Endothelial cell of umbilical vein (primary cell): ENCODE data around the gene SFXN2. TPM values are rescaled to one million over a fixed set of nuclear protein-coding genes. Genes with fewer than 3 reads are reported as not detected.

Experiments used
- BruUV-seq: library from RNA; stranded (reverse); fragments of 400-500 nt; replicated peaks from 2 replicates; lab custom pipeline; 2021; lab: Mats Ljungman, UMichigan
- CTCF ChIA-PET: fragments of 300-600, 350-600 bp; sonication (Branson Sonifier 250); formaldehyde crosslinking; loops from one replicate; lab custom pipeline; 2021; ENCODE audit warnings: antibody characterized with exemption, inconsistent platforms; lab: Charles Lee
- POLR2A ChIA-PET: fragments of 300-600, 350-600 bp; sonication (Branson Sonifier 250); formaldehyde crosslinking; loops from one replicate; lab custom pipeline; 2021; ENCODE audit warnings: antibody characterized with exemption, inconsistent platforms; lab: Charles Lee
- DNase-seq: peaks from one replicate; pipeline ENCODE4 v3.0.0-alpha.2; 2011; ENCODE audit warnings: low read depth, low spot score
- FAIRE-seq: peaks from 2 replicates; lab custom pipeline; 2011; peaks lifted over from hg19 to GRCh38; lab: Jason Lieb, UNC
- H2AFZ ChIP-seq: 2 replicates; pipeline ENCODE4 v1.6.0; 2012; ENCODE audit warnings: low read depth, low read length, control low read depth, inconsistent platforms
- H3K27ac ChIP-seq: 2 replicates; pipeline ENCODE4 v1.5.1; 2011; ENCODE audit warnings: low read depth, mild to moderate bottlenecking, control low read depth, low read length, moderate library complexity; ENCODE audit not compliant: insufficient read depth
- H3K27me3 ChIP-seq, 2 experiments: 2 replicates each; pipeline versions ENCODE4 v1.6.0 to v1.6.1; 2011; ENCODE audit warnings: low read length in 2 of 2, mixed read lengths in 1 of 2; ENCODE audit not compliant: control insufficient read depth in 2 of 2, insufficient read depth in 2 of 2
- H3K36me3 ChIP-seq, 2 experiments: 2 replicates in 1 of 2; 3 replicates in 1 of 2; pipeline ENCODE4 v1.5.1; 2011; ENCODE audit warnings: low read length in 2 of 2, mild to moderate bottlenecking in 1 of 2, moderate library complexity in 1 of 2; ENCODE audit not compliant: control insufficient read depth in 2 of 2, insufficient read depth in 2 of 2; ENCODE audit errors: extremely low read depth in 1 of 2
- H3K4me1 ChIP-seq: 3 replicates; pipeline ENCODE4 v1.5.1; 2011; ENCODE audit warnings: mild to moderate bottlenecking, low read length; ENCODE audit not compliant: control insufficient read depth, insufficient read depth; ENCODE audit errors: extremely low read depth
- H3K4me2 ChIP-seq: 2 replicates; pipeline ENCODE4 v1.6.1; 2011; ENCODE audit warnings: low read length, control low read depth, mixed read lengths; ENCODE audit not compliant: insufficient read depth
- H3K4me3 ChIP-seq, 3 experiments: fragments of 200-600 bp in 1 of 3; sonication (generic), shearing (Covaris generic) in 1 of 3; replicated peaks in 1 of 3; 2 replicates each; pipeline ENCODE4 v1.5.1; 2011 to 2016; ENCODE audit warnings: control low read depth in 3 of 3, low read length in 3 of 3, mild to moderate bottlenecking in 2 of 3, inconsistent platforms in 1 of 3, low read depth in 1 of 3, moderate library complexity in 1 of 3; ENCODE audit not compliant: insufficient read depth in 1 of 3
- H3K79me2 ChIP-seq: 2 replicates; pipeline ENCODE4 v1.6.0; 2012; ENCODE audit warnings: low read length, inconsistent platforms; ENCODE audit not compliant: control insufficient read depth, insufficient read depth
- H3K9ac ChIP-seq: replicated peaks from 2 replicates; pipeline ENCODE3; 2011; ENCODE audit warnings: low read length, control low read depth; ENCODE audit not compliant: insufficient read depth; ENCODE audit errors: extremely low read depth
- H3K9me1 ChIP-seq: replicated peaks from 3 replicates; pipeline ENCODE4 v1.6.0; 2011; ENCODE audit warnings: mild to moderate bottlenecking, low read length; ENCODE audit not compliant: control insufficient read depth, insufficient read depth; ENCODE audit errors: extremely low read depth
- H3K9me3 ChIP-seq: replicated peaks from 2 replicates; pipeline ENCODE4 v1.5.1; 2012; ENCODE audit warnings: low read length, inconsistent platforms; ENCODE audit not compliant: control insufficient read depth, insufficient read depth
- H4K20me1 ChIP-seq: replicated peaks from 2 replicates; pipeline ENCODE3; 2011; ENCODE audit warnings: mild to moderate bottlenecking, low read length; ENCODE audit not compliant: control insufficient read depth, insufficient read depth; ENCODE audit errors: extremely low read depth
- CTCF ChIP-seq, 2 donors: IDR thresholded peaks; 1 replicate in 1 of 2; 2 replicates in 1 of 2; pipeline ENCODE4 v1.5.1; 2011; ENCODE audit warnings: low read length in 2 of 2, mild to moderate bottlenecking in 2 of 2, moderate library complexity in 2 of 2, control low read depth in 1 of 2, inconsistent platforms in 1 of 2, low read depth in 1 of 2; ENCODE audit not compliant: insufficient read depth in 1 of 2; ENCODE audit errors: extremely low read depth in 1 of 2
- EZH2 ChIP-seq: IDR thresholded peaks from 2 replicates; pipeline ENCODE4 v1.6.1; 2012; ENCODE audit warnings: borderline replicate concordance, low read depth, mild to moderate bottlenecking, moderate library complexity, low read length, inconsistent platforms; ENCODE audit not compliant: severe bottlenecking
- FOS ChIP-seq: IDR thresholded peaks from 2 replicates; pipeline ENCODE4 v1.6.1; 2011; ENCODE audit warnings: mild to moderate bottlenecking, low read length, moderate library complexity, borderline replicate concordance; ENCODE audit not compliant: insufficient read depth
- GATA2 ChIP-seq: IDR thresholded peaks from 2 replicates; pipeline ENCODE4 v1.7.0; 2011; ENCODE audit warnings: low read depth, mild to moderate bottlenecking, moderate library complexity, mixed read lengths, low read length; ENCODE audit not compliant: insufficient read length, insufficient read depth
- JUN ChIP-seq: IDR thresholded peaks from 2 replicates; pipeline ENCODE4 v1.6.1; 2011; ENCODE audit warnings: borderline replicate concordance, low read depth; ENCODE audit not compliant: insufficient read length, insufficient read depth
- MYC ChIP-seq: IDR thresholded peaks from one replicate; pipeline ENCODE4 v1.6.1; 2011; ENCODE audit warnings: mild to moderate bottlenecking, low read depth, low read length
- POLR2A ChIP-seq: IDR thresholded peaks from 2 replicates; pipeline ENCODE4 v1.6.1; 2012; ENCODE audit warnings: low read depth, mild to moderate bottlenecking, control low read depth, low read length
- POLR2AphosphoS5 ChIP-seq: IDR thresholded peaks from 2 replicates; pipeline ENCODE4 v1.6.1; 2012; ENCODE audit warnings: low read depth, mild to moderate bottlenecking, control low read depth, low read length, moderate library complexity; ENCODE audit not compliant: insufficient read depth
- dilution Hi-C: fragments of 300-500 bp; cut with MboI; formaldehyde crosslinking; loops from one replicate; pipeline ENCODE4 v1.15.0; 2019; ENCODE audit warnings: low sequenced_read_pairs; ENCODE audit not compliant: extremely low pct_ligation_motif_present
- intact Hi-C: fragments of 100-400 bp; cut with micrococcal nuclease; formaldehyde crosslinking; loops from one replicate; pipeline ENCODE4 v1.10.0; 2022
- polyA plus RNA-seq, 4 experiments: library from polyadenylated mRNA; depleted of rRNA in 3 of 4; stranded (reverse) in 3 of 4; unstranded in 1 of 4; fragments of >200 nt; gene quantifications; 2 replicates each; pipeline versions ENCODE4 v1.2.1 to v1.2.3, GENCODE V29; 2011 to 2012; ENCODE audit warnings: missing spikeins in 1 of 4
- total RNA-seq: library from RNA; stranded (reverse); gene quantifications from 2 replicates; pipeline ENCODE4 v1.2.3, GENCODE V29; 2021
- TF ChIP-seq, protein P1 (sequence below): IDR thresholded peaks from 2 replicates; pipeline ENCODE4 v1.6.1; 2011; ENCODE audit not compliant: insufficient read depth, insufficient read length

SFXN2 gene
- total and polyA plus RNA-seq, 2 donors (not counting 3 experiments of a cell fraction or from before 2014, with no cell fraction given) = 9.8 to 17.0 TPM

DNA sequence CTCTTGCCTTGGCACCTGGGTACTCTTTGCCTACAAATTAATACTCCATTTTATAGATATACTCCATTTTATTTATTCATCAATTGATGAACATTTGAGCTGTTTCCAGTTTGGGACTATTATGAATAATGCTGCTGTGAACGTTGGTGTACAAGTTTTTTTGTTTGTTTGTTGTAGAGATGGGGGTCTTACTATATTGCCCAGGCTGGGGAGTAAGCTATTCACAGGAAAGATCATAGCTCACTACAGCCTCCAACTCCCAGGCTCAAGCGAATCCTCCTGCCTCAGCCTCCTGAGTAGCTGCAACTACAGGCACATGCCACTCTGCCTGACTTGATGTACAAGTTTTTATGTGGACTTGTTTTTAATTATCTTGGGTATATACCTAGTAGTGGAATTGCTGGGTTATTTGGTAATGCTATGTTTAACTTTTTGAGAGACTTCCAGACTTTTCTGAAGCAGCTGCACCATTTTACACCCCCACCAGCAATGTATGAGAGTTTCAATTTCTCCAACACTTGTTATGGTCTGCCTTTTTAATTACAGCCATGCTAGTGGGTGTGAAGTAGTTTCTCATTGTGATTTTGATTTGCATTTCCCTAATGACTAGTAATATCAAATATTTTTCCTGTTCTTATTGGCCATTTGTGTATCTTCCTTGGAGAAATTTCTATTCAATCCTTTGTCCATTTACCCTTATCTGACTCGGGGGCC, 45.2 kb downstream of the SFXN2 start:
- H3K27me3 ChIP-seq = no peaks in the 10 kb centered on the region
- no peaks in the 10 kb centered on the region for H3K9me3 ChIP-seq
- TF ChIP-seq EZH2 (no peak), MYC (no peak), GATA2 (no peak), POLR2A (no peak), FOS (no peak), JUN (no peak), CTCF (IDR thresholded peaks at IDR 0.05; ENCODE audit: extremely low read depth in 1 of 2, insufficient read depth in 1 of 2, low read depth in 1 of 2, low read length in 2 of 2) (no peak), POLR2AphosphoS5 (no peak)
- TF ChIP-seq, protein P1, sequence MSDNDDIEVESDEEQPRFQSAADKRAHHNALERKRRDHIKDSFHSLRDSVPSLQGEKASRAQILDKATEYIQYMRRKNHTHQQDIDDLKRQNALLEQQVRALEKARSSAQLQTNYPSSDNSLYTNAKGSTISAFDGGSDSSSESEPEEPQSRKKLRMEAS = no peak
- no peaks in the 10 kb centered on the region for H4K20me1 ChIP-seq
- no peak overlapping the region for H3K27ac ChIP-seq
- H3K4me3 ChIP-seq = no peak overlapping the region
- H3K79me2 ChIP-seq = peaks cover 6% of the 10 kb centered on the region
- no peak overlapping the region for H3K9ac ChIP-seq
- FAIRE-seq = no peak
- DNase-seq = no peak
- intact Hi-C loops = no loop called here
- no peaks in the 10 kb centered on the region for H3K36me3 ChIP-seq
- POLR2A ChIA-PET = no interaction called here
- H3K4me2 ChIP-seq = no peak overlapping the region
- peaks cover 7% of the 10 kb centered on the region for H3K4me1 ChIP-seq
- CTCF ChIA-PET = interaction anchor here (1.1 to 1.5 kb wide), 3 partner anchors 8 to 56 kb away, joined by 3 to 5 read pairs (median 3); no protein-coding TSS in a partner anchor
- BruUV-seq = no TSS peak
- dilution Hi-C loops = no loop called here
- no peak overlapping the region for H2AFZ ChIP-seq
- no peaks in the 10 kb centered on the region for H3K9me1 ChIP-seq
